WTC11 (cell line): Measurements from ENCODE around the gene COG5. TPM values are rescaled to one million over a fixed set of nuclear protein-coding genes. Genes with fewer than 3 reads are reported as not detected.

Experiments
- ATAC-seq: fragments of 200-7000 bp; cut with Tn5 transposase; 2 replicates; pipeline ENCODE4 v1.10.0; 2021; ENCODE audit warnings: mild to moderate bottlenecking, moderate library complexity
- CTCF ChIA-PET: fragments of 300-600 bp; sonication (Branson Sonifier 250); formaldehyde crosslinking; loops from one replicate; lab custom pipeline; 2021; ENCODE audit warnings: antibody characterized with exemption; lab: Charles Lee
- POLR2A ChIA-PET: fragments of 350-600 bp; sonication (Branson Sonifier 250); formaldehyde crosslinking; loops from one replicate; lab custom pipeline; 2021; ENCODE audit warnings: antibody characterized with exemption; lab: Charles Lee
- DNase-seq: peaks from one replicate; pipeline ENCODE4 v3.0.0; 2021; ENCODE audit warnings: low spot score
- H3K27ac Mint-ChIP-seq: 2 replicates; pipeline ENCODE4 v1.8.0; 2021; ENCODE audit warnings: mixed read lengths
- H3K27me3 Mint-ChIP-seq: 2 replicates; pipeline ENCODE4 v1.8.0; 2021; ENCODE audit warnings: low read depth, mild to moderate bottlenecking, moderate library complexity, mixed read lengths
- H3K36me3 Mint-ChIP-seq: 2 replicates; pipeline ENCODE4 v1.8.0; 2021; ENCODE audit warnings: mixed read lengths
- H3K4me1 Mint-ChIP-seq: 2 replicates; pipeline ENCODE4 v1.8.0; 2022; ENCODE audit warnings: mixed read lengths
- H3K4me3 Mint-ChIP-seq: 2 replicates; pipeline ENCODE4 v1.8.0; 2021; ENCODE audit warnings: mild to moderate bottlenecking, moderate library complexity, mixed read lengths
- H3K9me3 Mint-ChIP-seq: 2 replicates; pipeline ENCODE4 v1.8.0; 2021; ENCODE audit warnings: mixed read lengths
- CREM ChIP-seq: sonication (generic); formaldehyde crosslinking; IDR thresholded peaks from 2 replicates; pipeline ENCODE4 v1.8.1; 2022; ENCODE audit warnings: mild to moderate bottlenecking, missing genetic modification reagents, moderate library complexity
- ELF4 ChIP-seq: sonication (generic); formaldehyde crosslinking; IDR thresholded peaks from 2 replicates; pipeline ENCODE4 v1.8.1; 2022; ENCODE audit warnings: low read depth, mild to moderate bottlenecking, moderate library complexity, missing genetic modification reagents
- EMX1 ChIP-seq: fragments of 250-450 bp; sonication (Bioruptor Pico); IDR thresholded peaks from 2 replicates; pipeline ENCODE4 v1.8.0; 2021; ENCODE audit warnings: mild to moderate bottlenecking
- KAT7 ChIP-seq: sonication (generic); formaldehyde crosslinking; IDR thresholded peaks from 2 replicates; pipeline ENCODE4 v1.8.1; 2023; ENCODE audit warnings: missing genetic modification reagents, mild to moderate bottlenecking, borderline replicate concordance
- MYBL2 ChIP-seq: sonication (generic); formaldehyde crosslinking; IDR thresholded peaks from 2 replicates; pipeline ENCODE4 v1.8.1; 2023; ENCODE audit warnings: mild to moderate bottlenecking, moderate library complexity, missing genetic modification reagents
- NFATC4 ChIP-seq: fragments of 250-450 bp; sonication (Bioruptor Pico); IDR thresholded peaks from 2 replicates; pipeline ENCODE4 v1.9.0; 2021; ENCODE audit warnings: mild to moderate bottlenecking
- OVOL2 ChIP-seq: fragments of 250-450 bp; sonication (Bioruptor Pico); IDR thresholded peaks from 2 replicates; pipeline ENCODE4 v1.9.0; 2021; ENCODE audit warnings: mild to moderate bottlenecking, borderline replicate concordance
- PRDM15 ChIP-seq: sonication (generic); formaldehyde crosslinking; IDR thresholded peaks from 2 replicates; pipeline ENCODE4 v1.8.0; 2022; ENCODE audit warnings: missing genetic modification reagents
- SMAD3 ChIP-seq: sonication (generic); formaldehyde crosslinking; IDR thresholded peaks from 2 replicates; pipeline ENCODE4 v1.8.0; 2022; ENCODE audit warnings: missing genetic modification reagents, mild to moderate bottlenecking, borderline replicate concordance
- ZBTB21 ChIP-seq: sonication (generic); formaldehyde crosslinking; IDR thresholded peaks from 2 replicates; pipeline ENCODE4 v1.8.1; 2023; ENCODE audit warnings: mild to moderate bottlenecking, missing genetic modification reagents, borderline replicate concordance
- ZNF219 ChIP-seq: sonication (generic); formaldehyde crosslinking; IDR thresholded peaks from 2 replicates; pipeline ENCODE4 v1.8.0; 2023; ENCODE audit warnings: missing genetic modification reagents, mild to moderate bottlenecking, borderline replicate concordance
- ZNF425 ChIP-seq: fragments of 250-450 bp; sonication (Bioruptor Pico); conservative IDR thresholded peaks from 2 replicates; pipeline ENCODE4 v1.9.0; 2021; ENCODE audit warnings: mild to moderate bottlenecking
- ZNF671 ChIP-seq: fragments of 250-450 bp; sonication (Bioruptor Pico); IDR thresholded peaks from 2 replicates; pipeline ENCODE4 v1.8.0; 2021; ENCODE audit warnings: mild to moderate bottlenecking
- total RNA-seq: library from RNA; stranded (reverse); gene quantifications from 3 replicates; pipeline ENCODE4 v1.2.3, GENCODE V29; 2021
- TF ChIP-seq, protein P1 (sequence below): sonication (generic); formaldehyde crosslinking; IDR thresholded peaks from 2 replicates; pipeline ENCODE4 v1.8.1; 2022; ENCODE audit warnings: mild to moderate bottlenecking, moderate library complexity, missing genetic modification reagents
- TF ChIP-seq, protein P2 (sequence below): fragments of 250-450 bp; sonication (Bioruptor Pico); IDR thresholded peaks from 2 replicates; pipeline ENCODE4 v2.1.2; 2022; ENCODE audit warnings: mild to moderate bottlenecking, moderate library complexity

COG5 gene
- total RNA-seq, 1 experiment from 2014 or later = 23.8 TPM

- TF ChIP-seq ZNF425 (CRISPR knock-in tag) (no peak), PRDM15 (CRISPR knock-in tag) (no peak)
Observed at GRCh38 chr7:107392830-107393229, 170.9 kb downstream of the COG5 start (continued).

DNA sequence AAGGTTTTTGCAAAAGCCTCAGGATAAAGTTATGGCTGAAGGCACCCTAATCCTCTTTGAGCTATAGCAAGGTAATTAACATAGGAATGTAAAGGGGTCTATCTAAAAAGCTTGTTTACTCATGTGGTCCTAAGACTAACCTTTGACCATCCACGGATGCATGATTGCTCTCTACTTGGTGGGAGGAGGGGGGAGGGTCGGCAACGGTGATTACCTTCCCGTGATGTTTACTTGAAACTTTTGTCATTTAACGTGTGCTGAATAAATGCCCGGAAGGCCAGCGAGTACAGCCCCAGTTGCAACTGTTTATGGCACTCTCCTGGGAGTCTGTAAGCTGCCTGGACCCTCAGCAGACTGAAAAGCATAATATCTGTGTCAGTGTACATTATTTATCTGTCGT is 172.8 kb downstream of the COG5 start:
- no peaks in the 10 kb centered on the region for H3K36me3 Mint-ChIP-seq
- no peak for DNase-seq
- peaks cover 3% of the 10 kb centered on the region for H3K9me3 Mint-ChIP-seq
- no peaks in the 10 kb centered on the region; the same call in 1 of the 2 replicates for H3K27me3 Mint-ChIP-seq
- no peak for TF ChIP-seq NFATC4 (CRISPR knock-in tag)
- TF ChIP-seq, protein P1, sequence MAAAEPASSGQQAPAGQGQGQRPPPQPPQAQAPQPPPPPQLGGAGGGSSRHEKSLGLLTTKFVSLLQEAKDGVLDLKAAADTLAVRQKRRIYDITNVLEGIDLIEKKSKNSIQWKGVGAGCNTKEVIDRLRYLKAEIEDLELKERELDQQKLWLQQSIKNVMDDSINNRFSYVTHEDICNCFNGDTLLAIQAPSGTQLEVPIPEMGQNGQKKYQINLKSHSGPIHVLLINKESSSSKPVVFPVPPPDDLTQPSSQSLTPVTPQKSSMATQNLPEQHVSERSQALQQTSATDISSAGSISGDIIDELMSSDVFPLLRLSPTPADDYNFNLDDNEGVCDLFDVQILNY (CRISPR knock-in tag) = no peak
- no peak for TF ChIP-seq KAT7 (CRISPR knock-in tag)
- no peak overlapping the region for H3K27ac Mint-ChIP-seq
- H3K4me1 Mint-ChIP-seq = peaks cover 46% of the 10 kb centered on the region
- peak; percentile 38; the same call in 1 of the 2 replicates for ATAC-seq
- ChIA-PET POLR2A (no interaction called here), CTCF (interaction anchor here (0.8 kb wide), 1 partner anchor 484 kb away, joined by 3 read pairs; no protein-coding TSS in a partner anchor)
- no peak overlapping the region for H3K4me3 Mint-ChIP-seq

DNA sequence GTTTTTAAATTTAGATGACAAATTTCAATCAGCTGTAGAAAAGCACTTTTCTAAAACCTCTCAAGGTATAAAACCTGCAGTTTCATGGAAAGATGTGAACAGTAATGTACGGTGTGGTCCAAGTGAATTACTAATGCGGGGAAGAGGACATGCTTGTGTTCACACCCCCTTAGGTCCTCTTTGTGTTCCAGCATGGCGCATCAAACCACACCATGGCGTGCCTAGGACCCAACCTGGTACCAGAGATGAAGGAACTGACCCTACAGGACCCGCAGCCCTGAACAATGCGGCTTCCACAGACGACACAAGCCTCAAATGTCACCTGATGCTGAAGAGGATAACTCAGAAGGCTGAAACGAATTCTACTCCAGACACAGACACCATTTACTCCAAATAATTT is 175.1 kb downstream of the COG5 start:
- Mint-ChIP-seq H3K9me3 (peaks cover 15% of the 10 kb centered on the region), H3K36me3 (peaks cover 8% of the 10 kb centered on the region), H3K4me1 (peaks cover 56% of the 10 kb centered on the region), H3K27me3 (no peaks in the 10 kb centered on the region; the same call in 1 of the 2 replicates), H3K27ac (no peak overlapping the region), H3K4me3 (no peak overlapping the region)
- DNase-seq (no peak), ATAC-seq (no peak)
- POLR2A ChIA-PET = no interaction called here
- CTCF ChIA-PET = no interaction called here
- TF ChIP-seq ZBTB21 (CRISPR knock-in tag) = no peak
- TF ChIP-seq NFATC4 (CRISPR knock-in tag) = no peak
- no peak for TF ChIP-seq SMAD3
- no peak for TF ChIP-seq CREM (CRISPR knock-in tag)
- no peak for TF ChIP-seq ZNF219
- TF ChIP-seq, protein P2, sequence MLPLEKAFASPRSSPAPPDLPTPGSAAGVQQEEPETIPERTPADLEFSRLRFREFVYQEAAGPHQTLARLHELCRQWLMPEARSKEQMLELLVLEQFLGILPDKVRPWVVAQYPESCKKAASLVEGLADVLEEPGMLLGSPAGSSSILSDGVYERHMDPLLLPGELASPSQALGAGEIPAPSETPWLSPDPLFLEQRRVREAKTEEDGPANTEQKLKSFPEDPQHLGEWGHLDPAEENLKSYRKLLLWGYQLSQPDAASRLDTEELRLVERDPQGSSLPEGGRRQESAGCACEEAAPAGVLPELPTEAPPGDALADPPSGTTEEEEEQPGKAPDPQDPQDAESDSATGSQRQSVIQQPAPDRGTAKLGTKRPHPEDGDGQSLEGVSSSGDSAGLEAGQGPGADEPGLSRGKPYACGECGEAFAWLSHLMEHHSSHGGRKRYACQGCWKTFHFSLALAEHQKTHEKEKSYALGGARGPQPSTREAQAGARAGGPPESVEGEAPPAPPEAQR (CRISPR knock-in tag) = no peak
- TF ChIP-seq, protein P1 (CRISPR knock-in tag) = no peak
- no peak for TF ChIP-seq OVOL2 (CRISPR knock-in tag)
- no peak for TF ChIP-seq MYBL2 (CRISPR knock-in tag)
- TF ChIP-seq EMX1 (CRISPR knock-in tag) = no peak
- no peak for TF ChIP-seq ZNF671 (CRISPR knock-in tag)
- no peak for TF ChIP-seq ELF4
